ENCODE results near the gene PARD3.

The PARD3 gene

GRCh38 chr10:34348917-34349485 is 466.1 kb downstream of the PARD3 start:
- no peak for DNase-seq (ENCODE audit: low read depth, low spot score)

DNA sequence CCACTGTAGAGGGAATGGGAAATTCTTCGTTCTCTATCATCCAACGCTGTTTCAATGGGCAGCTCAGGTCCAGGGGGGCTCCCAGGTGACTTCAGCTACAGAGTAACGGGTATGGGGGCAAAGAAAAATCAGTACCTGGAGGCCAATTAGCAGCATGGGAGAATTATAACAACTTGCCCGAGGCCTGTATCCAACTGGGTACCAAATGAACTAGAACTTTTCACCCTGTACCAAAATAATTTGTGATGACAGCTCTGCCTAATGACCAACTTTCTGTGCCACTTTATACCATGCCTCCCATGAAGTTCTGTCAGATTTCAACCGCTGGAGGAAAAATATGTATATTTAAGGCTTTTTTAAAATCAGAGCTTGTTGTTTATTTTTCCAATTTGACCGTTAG is 467.1 kb downstream of the PARD3 start:
- DNase-seq (ENCODE audit: low read depth, low spot score) = no peak

GRCh38 chr10:34347131-34347530 is 468.0 kb downstream of the PARD3 start:
- DNase-seq (ENCODE audit: low read depth, low spot score) = no peak

GRCh38 chr10:34346516-34347100 is 468.5 kb downstream of the PARD3 start:
- DNase-seq (ENCODE audit: low read depth, low spot score) = no peak

GRCh38 chr10:34345383-34345782 is 469.7 kb downstream of the PARD3 start:
- DNase-seq (ENCODE audit: low read depth, low spot score) = no peak

GRCh38 chr10:34343764-34344163 is 471.3 kb downstream of the PARD3 start:
- no peak for DNase-seq (ENCODE audit: low read depth, low spot score)

GRCh38 chr10:34341473-34341872 is 473.6 kb downstream of the PARD3 start:
- DNase-seq (ENCODE audit: low read depth, low spot score) = no peak

DNA sequence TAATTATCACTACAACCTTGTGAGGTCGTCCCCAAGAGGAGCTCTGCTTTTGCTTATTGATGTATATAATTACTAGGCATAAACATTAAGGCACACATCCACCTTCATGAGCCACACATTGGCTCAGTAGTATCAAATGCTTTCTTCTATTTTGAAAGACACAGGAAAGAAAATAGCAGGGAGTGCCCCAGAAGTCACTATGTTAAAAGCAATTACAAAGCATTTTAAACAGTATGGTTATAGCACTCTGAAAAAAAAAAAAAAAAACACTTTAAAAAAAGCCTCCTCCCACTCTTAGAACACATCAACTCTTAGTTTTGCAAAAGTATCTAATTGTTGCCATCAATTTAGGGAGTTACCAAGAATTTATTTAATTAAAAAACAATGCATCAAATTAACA is 474.2 kb downstream of the PARD3 start:
- DNase-seq (ENCODE audit: low read depth, low spot score) = no peak

- DNase-seq (ENCODE audit: low read depth, low spot score) = no peak
Measured at GRCh38 chr10:34339816-34340553, 475.1 kb downstream of the PARD3 start.

- no peak for DNase-seq (ENCODE audit: low read depth, low spot score)
Measured at GRCh38 chr10:34337917-34338316, 477.2 kb downstream of the PARD3 start.

GRCh38 chr10:34335960-34336690 is 479.0 kb downstream of the PARD3 start:
- no peak for DNase-seq (ENCODE audit: low read depth, low spot score)

- no peak for DNase-seq (ENCODE audit: low read depth, low spot score)
Measured at GRCh38 chr10:34334908-34335307, 480.2 kb downstream of the PARD3 start.

- DNase-seq (ENCODE audit: low read depth, low spot score) = no peak
Measured at GRCh38 chr10:34333513-34333912, 481.6 kb downstream of the PARD3 start.

- no peak for DNase-seq (ENCODE audit: low read depth, low spot score)
Measured at GRCh38 chr10:34327184-34327583, 487.9 kb downstream of the PARD3 start.

DNA sequence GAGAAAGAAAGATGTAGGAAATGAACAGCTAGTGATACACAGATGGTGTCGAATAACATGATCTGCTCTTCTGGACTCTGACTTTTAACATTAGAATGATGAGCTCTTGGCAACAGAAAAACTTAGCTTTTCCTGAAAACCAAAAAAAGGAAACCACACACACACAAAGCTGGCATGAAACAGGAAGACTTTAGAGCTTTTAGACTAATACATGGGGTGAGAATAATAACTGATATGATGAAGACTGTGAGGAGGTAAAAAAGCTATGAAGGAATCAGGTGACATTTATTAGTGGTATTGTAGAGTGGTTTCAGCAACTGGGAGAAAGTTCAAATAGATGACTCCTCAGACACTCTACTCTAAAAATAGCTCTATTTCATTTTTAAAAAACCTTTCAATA is 491.9 kb downstream of the PARD3 start:
- no peak for DNase-seq (ENCODE audit: low read depth, low spot score)

- no peak for DNase-seq (ENCODE audit: low read depth, low spot score)
Measured at GRCh38 chr10:34320265-34320664, 494.8 kb downstream of the PARD3 start.

GRCh38 chr10:34319197-34319846 is 495.8 kb downstream of the PARD3 start:
- DNase-seq (ENCODE audit: low read depth, low spot score) = no peak

DNA sequence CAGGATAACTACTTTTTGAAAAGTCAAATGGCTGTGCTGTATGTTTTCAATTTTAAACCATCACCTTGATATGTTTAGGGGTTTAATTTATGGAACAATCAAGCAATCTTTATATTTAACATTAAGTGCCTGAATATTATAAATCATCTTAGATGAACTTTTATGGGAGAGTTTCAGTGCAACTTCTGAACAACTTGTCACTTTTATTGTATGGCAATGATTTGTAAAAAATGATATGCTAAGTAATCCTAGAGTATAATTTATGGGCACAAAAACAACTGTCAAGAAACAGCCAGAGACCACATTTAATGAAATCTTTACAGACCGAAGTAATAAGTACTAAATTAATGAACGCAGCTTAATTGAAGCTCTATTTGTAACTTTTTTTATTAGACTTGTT is 498.9 kb downstream of the PARD3 start:
- no peak for DNase-seq (ENCODE audit: low read depth, low spot score)

DNA sequence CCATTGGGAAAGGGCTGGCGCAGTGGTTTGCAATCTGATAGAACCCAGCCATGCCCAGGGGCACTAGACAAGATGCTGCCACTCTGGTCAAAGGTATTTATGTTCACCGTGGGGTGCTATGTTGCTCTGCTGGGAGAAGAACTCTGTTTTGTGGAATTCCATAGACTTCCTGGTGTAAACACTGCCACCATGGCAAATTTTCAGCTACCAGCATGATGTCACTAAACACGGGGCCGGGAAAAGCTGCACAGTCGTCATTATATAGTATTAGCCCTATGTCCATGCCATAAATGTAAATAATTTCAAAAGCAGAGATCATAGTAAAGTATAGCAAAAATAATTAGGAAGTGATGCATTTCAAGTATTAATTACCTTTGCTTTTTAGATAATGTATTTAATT is 500.6 kb downstream of the PARD3 start:
- no peak for DNase-seq (ENCODE audit: low read depth, low spot score)

- no peak for DNase-seq (ENCODE audit: low read depth, low spot score)
Measured at GRCh38 chr10:34313888-34314287, 501.2 kb downstream of the PARD3 start.

DNA sequence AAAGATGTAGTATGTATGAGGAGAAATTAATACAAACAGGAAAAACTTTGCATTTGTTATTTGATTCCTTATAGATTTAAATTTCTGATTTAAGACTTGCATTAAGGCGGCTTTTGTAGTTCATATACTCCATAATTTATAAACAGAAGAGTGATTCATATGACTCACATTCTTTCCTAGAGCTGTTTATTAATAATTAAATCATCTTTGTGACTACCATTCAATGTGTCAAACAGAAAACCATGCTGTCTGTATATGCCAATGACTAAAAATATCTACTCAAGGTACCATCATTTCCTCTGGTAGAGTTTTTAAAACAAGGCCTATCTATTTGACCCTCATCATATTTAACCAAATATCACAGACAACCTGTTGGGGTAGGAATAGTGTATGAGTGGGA is 501.7 kb downstream of the PARD3 start:
- DNase-seq (ENCODE audit: low read depth, low spot score) = no peak

- no peak for DNase-seq (ENCODE audit: low read depth, low spot score)
Measured at GRCh38 chr10:34311679-34312078, 503.4 kb downstream of the PARD3 start.
